Testis (tissue), 3 donors: ENCODE results near the gene RSPRY1. TPM values are rescaled to one million over a fixed set of nuclear protein-coding genes. Genes with fewer than 3 reads are reported as not detected.

ENCODE experiments used
- DNase-seq: peaks from one replicate; pipeline ENCODE4 v3.0.0-alpha.2; 2019
- H3K27ac ChIP-seq, 2 donors: fragments of 200-600 bp; sonication (generic); one replicate each; pipeline ENCODE4 v1.5.1; 2019
- H3K27me3 ChIP-seq: fragments of 200-600 bp; sonication (generic); one replicate; pipeline ENCODE4 v1.5.1; 2019
- H3K36me3 ChIP-seq: fragments of 200-600 bp; sonication (generic); one replicate; pipeline ENCODE4 v1.5.1; 2017; ENCODE audit warnings: low read depth; ENCODE audit errors: missing control alignments
- H3K4me1 ChIP-seq: fragments of 200-600 bp; sonication (generic); one replicate; pipeline ENCODE4 v1.5.1; 2019
- H3K4me3 ChIP-seq, 2 donors: fragments of 200-600 bp; sonication (generic); one replicate each; pipeline ENCODE4 v1.5.1; 2017 to 2019
- H3K9me3 ChIP-seq: fragments of 200-600 bp; sonication (generic); one replicate; pipeline ENCODE4 v1.5.1; 2017
- CTCF ChIP-seq, 3 experiments: fragments of 450-650 bp in 2 of 3; fragments of 200-600 bp in 1 of 3; sonication (generic) in 1 of 3; IDR thresholded peaks; one replicate each; pipeline ENCODE4 v1.5.1; 2016 to 2019; ENCODE audit warnings: antibody characterized with exemption in 3 of 3, mild to moderate bottlenecking in 2 of 3, moderate library complexity in 1 of 3
- POLR2A ChIP-seq: fragments of 450-650 bp; IDR thresholded peaks from one replicate; pipeline ENCODE4 v1.6.1; 2017; ENCODE audit warnings: antibody characterized with exemption, mild to moderate bottlenecking, moderate library complexity
- WGBS, 2 donors: methylation state at CpG; one replicate each; pipeline ENCODE4 v1.1.5; 2018; 5-methylcytosine and 5-hydroxymethylcytosine counted together
- intact Hi-C: fragments of 100-400 bp; cut with DNase I; formaldehyde crosslinking; loops from one replicate; pipeline ENCODE4 v1.15.1; 2023; ENCODE audit warnings: low total_unique reads
- polyA plus RNA-seq: library from polyadenylated mRNA; stranded (reverse); fragments of 350-450 nt; fragmentation: Illumina TruSeq; extraction: RNeasy Lipid Tissue Mini Kit (QIAGEN cat#74804); gene quantifications from one replicate; pipeline ENCODE4 v1.2.3, GENCODE V29; 2014; ENCODE audit warnings: low read depth, low replicate concordance; ENCODE audit not compliant: insufficient read depth
- total RNA-seq, 2 donors: library from RNA; depleted of rRNA; stranded (reverse); fragments of >200 nt; gene quantifications; one replicate each; pipeline ENCODE4 v1.2.3, GENCODE V29; 2016

Gene RSPRY1
- total and polyA plus RNA-seq, 3 donors from 2014 or later: 53.0 to 81.2 (median 73.3) TPM

DNA sequence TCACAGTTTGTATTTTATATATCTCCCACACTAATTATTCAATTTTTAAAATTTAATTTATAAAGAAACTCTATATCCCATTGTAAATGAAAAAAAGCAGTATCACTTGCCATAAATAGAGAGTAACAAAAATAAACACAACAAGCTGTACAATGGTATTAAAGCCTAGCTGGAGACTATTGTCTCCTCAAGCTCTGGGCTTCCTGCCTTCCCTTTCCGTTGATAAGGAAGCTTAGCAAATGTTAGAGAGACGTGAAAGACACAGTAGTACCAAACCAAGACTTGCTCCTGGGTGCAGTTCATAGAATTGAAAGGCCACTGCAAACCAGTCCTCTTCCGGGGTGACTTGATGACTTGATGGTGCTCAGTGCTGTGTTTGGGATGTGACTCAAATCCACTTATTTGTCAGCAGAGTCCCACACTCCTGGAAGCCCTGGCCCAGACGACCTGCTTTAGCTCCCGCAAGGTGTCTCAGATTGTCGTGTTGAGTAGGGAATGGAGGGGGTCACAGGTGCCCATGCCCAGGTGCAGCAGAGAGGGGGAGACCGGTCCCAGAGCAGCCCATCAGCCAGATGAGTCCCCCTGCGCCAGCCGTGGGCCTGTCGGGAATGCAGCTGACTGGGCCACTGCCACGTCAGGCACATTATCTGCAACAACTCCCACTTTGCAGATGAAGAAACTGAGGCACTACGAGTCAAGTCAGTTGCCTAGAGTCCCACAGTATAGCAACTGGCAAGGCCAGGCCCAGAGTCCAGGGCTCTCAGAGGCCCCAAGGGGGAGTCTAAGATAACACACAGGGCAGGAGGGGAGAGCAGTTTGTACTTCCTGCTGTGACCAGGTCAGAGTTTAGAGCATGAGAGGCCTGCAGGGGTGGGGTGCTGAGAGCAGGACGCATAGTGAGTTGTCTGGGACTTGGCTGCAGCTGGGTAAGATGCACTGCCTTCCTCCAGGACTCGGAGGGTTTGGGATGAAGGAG is 40.8 kb upstream of the RSPRY1 start:
- TF ChIP-seq CTCF (IDR thresholded peaks at IDR 0.05) (no peak), POLR2A (no peak)
- H3K27me3 ChIP-seq: no peaks in the 10 kb centered on the region
- H3K9me3 ChIP-seq: no peaks in the 10 kb centered on the region
- 59 to 62% methylated on average over 7 to 14 of the region's 14 CpGs for whole genome bisulfite sequencing, 2 donors
- no peaks in the 10 kb centered on the region for H3K36me3 ChIP-seq
- intact Hi-C loops: no loop called here
- H3K27ac ChIP-seq: no peak overlapping the region
- no peak for DNase-seq
- H3K4me1 ChIP-seq: peaks cover 13% of the 10 kb centered on the region
- H3K4me3 ChIP-seq: no peak overlapping the region

DNA sequence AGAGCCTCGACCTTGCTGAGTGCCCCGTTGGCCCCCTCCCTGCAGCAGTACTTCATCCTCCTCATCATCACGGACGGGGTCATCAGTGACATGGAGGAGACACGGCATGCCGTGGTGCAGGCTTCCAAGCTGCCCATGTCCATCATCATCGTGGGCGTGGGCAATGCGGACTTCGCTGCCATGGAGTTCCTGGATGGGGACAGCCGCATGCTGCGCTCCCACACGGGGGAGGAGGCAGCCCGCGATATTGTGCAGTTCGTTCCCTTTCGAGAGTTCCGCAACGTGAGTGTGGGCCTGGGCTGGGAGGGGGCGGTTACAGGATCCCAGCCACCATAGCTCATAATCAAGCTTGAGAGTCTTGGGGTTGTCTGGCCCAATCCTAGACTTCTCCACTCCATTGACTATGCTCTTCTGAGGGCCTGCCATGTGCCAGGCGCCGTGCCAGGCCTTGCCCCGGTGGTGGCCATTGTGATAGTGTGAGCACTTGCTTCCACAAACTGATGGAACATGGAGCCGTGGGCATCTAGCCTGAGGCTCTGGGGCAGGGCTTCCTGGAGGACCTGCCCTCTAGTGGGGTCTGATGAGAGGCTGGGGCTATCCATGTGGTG is 40.0 kb upstream of the RSPRY1 start:
- Histone ChIP-seq H3K27ac (no peak overlapping the region), H3K27me3 (no peaks in the 10 kb centered on the region), H3K9me3 (no peaks in the 10 kb centered on the region), H3K4me1 (peaks cover 19% of the 10 kb centered on the region), H3K36me3 (no peaks in the 10 kb centered on the region), H3K4me3 (no peak overlapping the region)
- intact Hi-C loops: no loop called here
- TF ChIP-seq CTCF (IDR thresholded peaks at IDR 0.05) (no peak), POLR2A (no peak)
- peak; percentile 29 for DNase-seq
- WGBS, 2 donors: 69 to 73% methylated on average over 10 to 23 of the region's 24 CpGs

DNA sequence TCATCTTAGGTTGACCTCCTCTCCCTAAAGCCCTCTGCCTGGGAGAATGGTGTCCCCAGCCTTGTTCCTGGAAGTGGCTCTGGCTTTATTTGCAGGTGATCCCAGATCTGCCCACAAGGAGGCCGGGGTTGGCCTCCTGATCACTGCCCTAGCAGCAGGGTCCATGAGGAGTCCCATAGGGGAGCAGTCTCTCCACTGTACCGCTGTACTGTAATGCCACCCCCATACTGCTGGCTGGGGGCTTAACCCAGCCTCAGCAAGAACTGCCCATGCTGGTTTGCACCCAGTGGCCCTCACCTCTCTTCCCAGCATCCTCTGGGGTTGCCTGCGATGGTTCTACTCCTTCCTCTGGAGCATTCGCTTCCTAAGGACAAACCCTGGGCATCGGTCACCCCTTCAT is 39.4 kb upstream of the RSPRY1 start:
- H3K4me3 ChIP-seq: no peak overlapping the region
- H3K4me1 ChIP-seq: peaks cover 24% of the 10 kb centered on the region
- WGBS, 2 donors: 92 to 94% methylated on average over 4 to 5 of the region's 5 CpGs
- no peak overlapping the region for H3K27ac ChIP-seq
- no peak for TF ChIP-seq POLR2A
- peak in 1 of 3 experiments; percentile 3 for TF ChIP-seq CTCF (IDR thresholded peaks at IDR 0.05)
- H3K9me3 ChIP-seq: no peaks in the 10 kb centered on the region
- no peak for DNase-seq
- H3K27me3 ChIP-seq: no peaks in the 10 kb centered on the region
- no peaks in the 10 kb centered on the region for H3K36me3 ChIP-seq
- intact Hi-C loops: no loop called here

DNA sequence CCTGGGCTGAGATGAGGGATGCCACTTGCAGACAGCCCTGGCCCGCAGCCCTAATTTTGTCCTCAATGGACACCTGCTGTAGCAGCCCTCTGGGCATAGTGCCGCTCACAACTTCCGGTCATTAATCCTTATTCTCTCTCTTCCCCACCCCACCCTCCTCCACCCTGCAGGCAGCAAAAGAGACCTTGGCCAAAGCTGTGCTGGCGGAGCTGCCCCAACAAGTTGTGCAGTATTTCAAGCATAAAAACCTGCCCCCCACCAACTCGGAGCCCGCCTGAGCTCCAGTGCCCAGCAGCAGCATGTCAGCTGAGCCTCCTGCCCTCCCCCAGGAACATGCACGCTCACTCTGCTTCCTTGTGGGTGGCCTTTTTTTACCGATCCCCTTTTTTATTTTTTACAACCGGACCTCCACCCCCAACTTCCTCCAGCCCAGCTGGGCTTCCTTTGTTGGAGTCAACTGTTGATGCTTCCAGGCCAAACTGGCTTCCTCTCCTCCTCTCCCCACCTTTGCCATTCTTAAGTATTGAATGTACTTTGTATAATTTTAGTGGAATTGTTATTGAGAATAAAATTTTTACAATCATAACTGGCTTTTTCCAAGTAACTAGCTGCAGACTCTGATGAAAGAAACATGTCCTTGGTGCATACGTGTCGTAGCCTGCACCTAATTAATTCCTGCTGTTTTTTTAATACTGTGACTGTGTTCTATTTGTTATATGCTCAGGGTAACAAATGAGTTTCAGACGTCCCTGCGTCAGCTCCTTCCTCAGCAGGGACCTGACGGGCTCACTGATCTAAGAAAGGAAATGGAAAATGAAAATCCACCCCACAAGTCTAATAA is 38.5 kb upstream of the RSPRY1 start:
- no peaks in the 10 kb centered on the region for H3K36me3 ChIP-seq
- no peak overlapping the region for H3K4me3 ChIP-seq
- H3K27me3 ChIP-seq: no peaks in the 10 kb centered on the region
- no peaks in the 10 kb centered on the region for H3K9me3 ChIP-seq
- peaks cover 32% of the 10 kb centered on the region for H3K4me1 ChIP-seq
- TF ChIP-seq POLR2A: no peak
- TF ChIP-seq CTCF (IDR thresholded peaks at IDR 0.05): no peak
- no peak for DNase-seq
- H3K27ac ChIP-seq: peak overlapping the region in 1 of 2 donors; percentile 61
- intact Hi-C loops: no loop called here
- WGBS, 2 donors: 38 to 47% methylated on average over 14 of the region's 14 CpGs
